HepG2 (cell line): ENCODE data around the gene CCNG1. TPM values are rescaled to one million over a fixed set of nuclear protein-coding genes. Genes with fewer than 3 reads are reported as not detected.

Source experiments
- ATAC-seq: fragments of 200-7000 bp; cut with Tn5 transposase; 3 replicates; pipeline ENCODE4 v1.9.1; 2020; ENCODE audit warnings: mild to moderate bottlenecking, moderate library complexity
- BruUV-seq: library from RNA; stranded (reverse); fragments of 400-500 nt; replicated peaks from 2 replicates; lab custom pipeline; 2021; lab: Mats Ljungman, UMichigan
- CTCF ChIA-PET: fragments of 300-600 bp; formaldehyde crosslinking; extraction: SDS; loops from one replicate; lab custom pipeline; 2021; ENCODE audit warnings: low total read pairs, inconsistent platforms, low intra/inter-chr PET ratio; lab: Yijun Ruan, JAX
- POLR2A ChIA-PET: fragments of 350-600 bp; sonication (Branson Sonifier 250); formaldehyde crosslinking; loops from one replicate; lab custom pipeline; 2020; ENCODE audit warnings: antibody characterized with exemption, inconsistent platforms; lab: Yijun Ruan, JAX
- DNase-seq: peaks from one replicate; pipeline ENCODE4 v3.0.0-alpha.2; 2015; ENCODE audit warnings: low spot score
- FAIRE-seq: peaks from 3 replicates; lab custom pipeline; 2011; peaks lifted over from hg19 to GRCh38; lab: Jason Lieb, UNC
- H2AFZ ChIP-seq: one replicate; pipeline ENCODE4 v1.6.1; 2011; ENCODE audit warnings: low read length, inconsistent platforms
- H3K27ac ChIP-seq: fragments of 300-600 bp; 3 replicates; pipeline ENCODE4 v1.8.0; 2011; ENCODE audit warnings: mixed run types, mild to moderate bottlenecking, mixed read lengths, low read length, inconsistent platforms; ENCODE audit not compliant: insufficient read depth; ENCODE audit errors: extremely low read length
- H3K27me3 ChIP-seq, 2 experiments: fragments of 200-600 bp in 1 of 2; 2 replicates in 1 of 2; 3 replicates in 1 of 2; pipeline versions ENCODE4 v1.6.0 to v1.8.0; 2011; ENCODE audit warnings: low read length in 2 of 2, mild to moderate bottlenecking in 2 of 2, moderate library complexity in 2 of 2, inconsistent platforms in 1 of 2; ENCODE audit not compliant: insufficient read depth in 2 of 2, control insufficient read depth in 1 of 2
- H3K36me3 ChIP-seq, 2 experiments: fragments of 200-600 bp in 1 of 2; replicated peaks in 1 of 2; 2 replicates in 1 of 2; 3 replicates in 1 of 2; pipeline versions ENCODE4 v1.5.1 to v1.8.0; 2011; ENCODE audit warnings: low read length in 2 of 2, inconsistent platforms in 1 of 2; ENCODE audit not compliant: insufficient read depth in 2 of 2, control insufficient read depth in 1 of 2
- H3K4me1 ChIP-seq: 2 replicates; pipeline ENCODE4 v1.5.1; 2012; ENCODE audit warnings: low read length, inconsistent platforms; ENCODE audit not compliant: insufficient read depth
- H3K4me2 ChIP-seq: 2 replicates; pipeline ENCODE4 v1.6.0; 2011; ENCODE audit warnings: low read depth, low read length, inconsistent platforms
- H3K4me3 ChIP-seq, 3 experiments: fragments of 200-600 bp in 1 of 3; sonication (generic), shearing (Covaris generic) in 1 of 3; replicated peaks in 1 of 3; 2 replicates each; pipeline ENCODE4 v1.5.1; 2011 to 2016; ENCODE audit warnings: low read length in 3 of 3, inconsistent platforms in 2 of 3, low read depth in 2 of 3, mild to moderate bottlenecking in 2 of 3, control low read depth in 1 of 3, mixed read lengths in 1 of 3; ENCODE audit not compliant: insufficient read depth in 1 of 3
- H3K79me2 ChIP-seq: one replicate; pipeline ENCODE4 v1.6.1; 2011; ENCODE audit warnings: low read length, inconsistent platforms; ENCODE audit not compliant: insufficient read depth
- H3K9ac ChIP-seq: 2 replicates; pipeline ENCODE4 v1.6.0; 2011; ENCODE audit warnings: mild to moderate bottlenecking, low read depth, low read length, inconsistent platforms; ENCODE audit not compliant: insufficient read depth
- H3K9me3 ChIP-seq: 2 replicates; pipeline ENCODE4 v1.5.1; 2012; ENCODE audit warnings: mild to moderate bottlenecking, low read length
- H4K20me1 ChIP-seq: 2 replicates; pipeline ENCODE4 v1.6.0; 2011; ENCODE audit warnings: inconsistent platforms, mild to moderate bottlenecking, low read length, moderate library complexity; ENCODE audit not compliant: insufficient read depth
- CCDC6 ChIP-seq: sonication (generic); formaldehyde crosslinking; IDR thresholded peaks from 2 replicates; pipeline ENCODE4 v1.8.1; 2022; ENCODE audit warnings: mild to moderate bottlenecking, missing genetic modification reagents, moderate library complexity
- CHCHD3 ChIP-seq: sonication (generic); formaldehyde crosslinking; IDR thresholded peaks from 2 replicates; pipeline ENCODE4 v1.8.0; 2022; ENCODE audit warnings: mild to moderate bottlenecking, missing genetic modification reagents, moderate library complexity
- CREB3 ChIP-seq: sonication (generic); formaldehyde crosslinking; IDR thresholded peaks from 2 replicates; pipeline ENCODE4 v1.5.0; 2020; ENCODE audit warnings: missing genetic modification reagents
- GZF1 ChIP-seq: sonication (generic); formaldehyde crosslinking; IDR thresholded peaks from 2 replicates; pipeline ENCODE4 v1.5.1; 2020; ENCODE audit warnings: mild to moderate bottlenecking, missing genetic modification reagents
- HOXA7 ChIP-seq: sonication (generic); formaldehyde crosslinking; IDR thresholded peaks from 2 replicates; pipeline ENCODE4 v1.8.1; 2022; ENCODE audit warnings: mild to moderate bottlenecking, missing genetic modification reagents, moderate library complexity
- LRRFIP1 ChIP-seq: sonication (generic); formaldehyde crosslinking; conservative IDR thresholded peaks from 2 replicates; pipeline ENCODE4 v1.4.0; 2020; ENCODE audit warnings: missing genetic modification reagents
- RFX1 ChIP-seq: fragments of 450-650 bp; IDR thresholded peaks from 2 replicates; pipeline ENCODE4 v1.6.1; 2017
- RFX3 ChIP-seq: IDR thresholded peaks from 2 replicates; pipeline ENCODE4 v1.6.1; 2016; ENCODE audit warnings: missing biosample characterization, missing genetic modification reagents
- SAFB2 ChIP-seq: sonication (generic); formaldehyde crosslinking; IDR thresholded peaks from 2 replicates; pipeline ENCODE4 v1.5.1; 2020; ENCODE audit warnings: missing genetic modification reagents, low read depth, mild to moderate bottlenecking, borderline replicate concordance
- SAP130 ChIP-seq: IDR thresholded peaks from 2 replicates; pipeline ENCODE4 v1.6.1; 2016; ENCODE audit warnings: low read depth
- SMAD9 ChIP-seq: sonication (generic); formaldehyde crosslinking; IDR thresholded peaks from 2 replicates; pipeline ENCODE4 v1.5.1; 2020; ENCODE audit warnings: mild to moderate bottlenecking, missing genetic modification reagents
- SOX13 ChIP-seq, 3 experiments: fragments of 450-650 bp in 1 of 3; sonication (generic) in 1 of 3; formaldehyde crosslinking in 1 of 3; IDR thresholded peaks in 2 of 3; conservative IDR thresholded peaks in 1 of 3; 2 replicates each; pipeline versions ENCODE4 v1.5.0 to v1.6.1; 2016 to 2020; ENCODE audit warnings: antibody characterized with exemption in 1 of 3, mild to moderate bottlenecking in 1 of 3, missing compliant biosample characterization in 1 of 3, missing genetic modification reagents in 1 of 3, moderate library complexity in 1 of 3
- ZFP37 ChIP-seq: sonication (generic); formaldehyde crosslinking; IDR thresholded peaks from 2 replicates; pipeline ENCODE4 v1.4.0; 2020; ENCODE audit warnings: missing genetic modification reagents, borderline replicate concordance
- ZFYVE20 ChIP-seq: sonication (generic); formaldehyde crosslinking; IDR thresholded peaks from 2 replicates; pipeline ENCODE4 v1.8.0; 2023; ENCODE audit warnings: low read depth, mild to moderate bottlenecking, moderate library complexity, missing genetic modification reagents, borderline replicate concordance
- ZKSCAN8 ChIP-seq: IDR thresholded peaks from 2 replicates; pipeline ENCODE4 v1.6.1; 2016; ENCODE audit warnings: borderline replicate concordance, missing genetic modification reagents, missing compliant biosample characterization
- ZNF431 ChIP-seq: sonication (generic); formaldehyde crosslinking; IDR thresholded peaks from 2 replicates; pipeline ENCODE4 v1.9.0; 2022; ENCODE audit warnings: missing genetic modification reagents, low read depth, mild to moderate bottlenecking, borderline replicate concordance
- ZNF496 ChIP-seq: sonication (generic); formaldehyde crosslinking; IDR thresholded peaks from 2 replicates; pipeline ENCODE4 v1.8.1; 2023; ENCODE audit warnings: mild to moderate bottlenecking, moderate library complexity, missing genetic modification reagents; ENCODE audit not compliant: insufficient replicate concordance
- ZSCAN29 ChIP-seq: sonication (generic); formaldehyde crosslinking; conservative IDR thresholded peaks from 2 replicates; pipeline ENCODE4 v1.4.0; 2020; ENCODE audit warnings: mild to moderate bottlenecking, missing genetic modification reagents
- WGBS: methylation state at CpG from one replicate; pipeline ENCODE4 v1.1.6; 2017; ENCODE audit warnings: low lambda C conversion rate; 5-methylcytosine and 5-hydroxymethylcytosine counted together
- in situ Hi-C: cut with HindIII; loops from 2 replicates; pipeline ENCODE4 v1.10.0; 2017; ENCODE audit warnings: low pct_unique_long_range_greater_than_20kb; ENCODE audit not compliant: extremely low pct_ligation_motif_present
- intact Hi-C: fragments of 100-400 bp; cut with micrococcal nuclease; formaldehyde crosslinking; loops from one replicate; pipeline ENCODE4 v1.10.0; 2022; ENCODE audit not compliant: unreplicated experiment
- polyA plus RNA-seq, 8 experiments: library from polyadenylated mRNA; depleted of rRNA in 3 of 8; stranded (reverse) in 7 of 8; unstranded in 1 of 8; fragments of >200 nt; fragmentation: Illumina TruSeq in 4 of 8; extraction: Trizol in 4 of 8; gene quantifications; 2 replicates each; pipeline versions ENCODE4 v1.2.1 to v1.2.3, GENCODE V29; 2011 to 2016; ENCODE audit warnings: low read depth in 4 of 8, missing spikeins in 1 of 8, mixed read lengths in 1 of 8; ENCODE audit not compliant: insufficient read depth in 1 of 8
- total RNA-seq, 5 experiments: library from RNA; depleted of rRNA; stranded (reverse); fragments of >200 nt; fragmentation: Illumina TruSeq; extraction: Trizol; gene quantifications; 2 replicates each; pipeline ENCODE4 v1.2.3, GENCODE V29; 2016; ENCODE audit warnings: low read depth in 1 of 5

Gene CCNG1
- total and polyA plus RNA-seq, 2 of the 13 experiments (the other 11 are each of a cell fraction or from before 2014, with no cell fraction given), result 181 to 353 TPM

GRCh38 chr5:163459819-163460561, 22.6 kb downstream of the CCNG1 start, which contains the start of gene NUDCD2 (continued):
- TF ChIP-seq ZNF496 (CRISPR knock-in tag) (no peak), ZKSCAN8 (no peak), ZFYVE20 (no peak; the same call in 1 of the 2 replicates), SOX13 (IDR thresholded peaks at IDR 0.05) (no peak), SOX13 (CRISPR knock-in tag; conservative IDR thresholded peaks at IDR 0.05 in 1 of 2, IDR thresholded peaks at IDR 0.05 in 1 of 2) (peak in 1 of 2 experiments; percentile 60; a peak in 1 of 4 replicates), RFX3 (CRISPR knock-in tag) (0 out of 2 replicates have a peak, but pooled peaks have one; percentile 5), CREB3 (CRISPR knock-in tag) (no peak)
- TF ChIP-seq, all 625 proteins: peak for 312

GRCh38 chr5:163460562-163461171, 23.3 kb downstream of the CCNG1 start, which contains the start of gene HMMR:
HMMR (plus strand) TSS chr5:163460632; CDS start chr5:163460693, 61 bp downstream.
- H3K4me1 ChIP-seq, result peaks cover 32% of the 10 kb centered on the region
- TSS peak; percentile 96 for BruUV-seq
- peaks cover 62% of the 10 kb centered on the region for H3K79me2 ChIP-seq
- no peaks in the 10 kb centered on the region for H4K20me1 ChIP-seq
- POLR2A ChIA-PET, result interaction anchor here (0.9 to 5.8 kb wide), 12 partner anchors 8 to 52 kb away, joined by 3 to 182 read pairs (median 6); partner anchors contain the start of genes CCNG1 and MAT2B
- in situ Hi-C loops, result no loop called here
- H3K9me3 ChIP-seq, result no peaks in the 10 kb centered on the region
- peak within 1 kb of the TSS; percentile 100 for H3K27ac ChIP-seq
- intact Hi-C loops, result loop anchor here (1.0 to 2.0 kb wide), 2 partner anchors 24 to 45 kb away; partner anchors contain the start of genes CCNG1 and MAT2B
- H3K4me3 ChIP-seq, result peak within 1 kb of the TSS; percentile 73 to 88 (median 86)
- ATAC-seq, result peak; percentile 12
- 0 out of 5 replicates have a peak, but pooled peaks cover 0 to 2% of the 10 kb centered on the region in 2 experiments for H3K36me3 ChIP-seq
- H3K4me2 ChIP-seq, result peak within 1 kb of the TSS; percentile 87
- under 1% methylated on average over 22 of the region's 23 CpGs for WGBS
- peak within 1 kb of the TSS; percentile 99 for H3K9ac ChIP-seq
- CTCF ChIA-PET, result no interaction called here
- DNase-seq, result peak; percentile 13
- peak within 1 kb of the TSS; percentile 99 for H2AFZ ChIP-seq
- FAIRE-seq, result no peak
- peaks cover 0 to 4% of the 10 kb centered on the region in 2 experiments; a peak in 1 of 5 replicates for H3K27me3 ChIP-seq
- TF ChIP-seq CHCHD3 (CRISPR knock-in tag), result no peak
- no peak for TF ChIP-seq ZFP37
- no peak for TF ChIP-seq LRRFIP1 (CRISPR knock-in tag)
- TF ChIP-seq CCDC6, result peak; percentile 68; the same call in 1 of the 2 replicates
- TF ChIP-seq SMAD9 (CRISPR knock-in tag), result no peak
- TF ChIP-seq RFX1, result no peak
- no peak for TF ChIP-seq HOXA7 (CRISPR knock-in tag)
- peak; percentile 92 for TF ChIP-seq SAP130
- TF ChIP-seq ZSCAN29 (CRISPR knock-in tag), result peak; percentile 53; the same call in 1 of the 2 replicates
- TF ChIP-seq ZNF431 (CRISPR knock-in tag), result no peak
- no peak for TF ChIP-seq SAFB2 (CRISPR knock-in tag)
- TF ChIP-seq GZF1 (CRISPR knock-in tag), result no peak
